T47D (cell line): ENCODE data around the gene HSD17B14.

Experiments
- DNase-seq, 2 experiments: peaks; one replicate each; pipeline versions ENCODE4 v3.0.0 to v3.0.0-alpha.2; 2011 to 2012; ENCODE audit warnings: low read depth in 1 of 2, low spot score in 1 of 2
- JUND ChIP-seq: IDR thresholded peaks from 2 replicates; pipeline ENCODE4 v1.6.1; 2012; ENCODE audit warnings: low read depth
- in situ Hi-C: cut with HindIII; loops from 2 replicates; pipeline ENCODE4 v1.10.0; 2016; ENCODE audit warnings: low sequenced_read_pairs, low pct_unique_long_range_greater_than_20kb

The HSD17B14 gene

GRCh38 chr19:48835734-48836088 is 580 bp downstream of the HSD17B14 start:
- in situ Hi-C loops = no loop called here
- TF ChIP-seq JUND = no peak
- DNase-seq = peak; percentile 60 to 86

DNA sequence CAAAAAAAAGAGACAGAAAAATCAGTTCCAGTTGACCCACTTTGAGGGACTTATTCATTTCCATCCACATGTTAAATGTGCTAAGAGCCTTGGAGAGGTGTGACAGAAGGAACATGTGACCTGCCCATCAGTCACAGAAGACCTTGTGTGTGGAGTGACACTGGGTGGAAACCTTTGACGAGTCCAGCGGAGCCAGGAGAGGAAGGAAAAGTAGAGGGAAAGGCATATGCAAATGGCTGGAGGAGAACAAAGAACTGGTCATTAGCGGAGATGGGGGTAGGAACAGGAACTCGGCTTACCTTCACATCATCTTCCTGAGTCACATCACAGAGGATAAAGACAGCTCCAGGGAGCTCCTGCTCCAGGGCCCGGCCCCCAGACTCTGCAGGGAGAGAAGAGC is 2.3 kb downstream of the HSD17B14 start:
- in situ Hi-C loops = no loop called here
- no peak for DNase-seq
- TF ChIP-seq JUND = no peak

DNA sequence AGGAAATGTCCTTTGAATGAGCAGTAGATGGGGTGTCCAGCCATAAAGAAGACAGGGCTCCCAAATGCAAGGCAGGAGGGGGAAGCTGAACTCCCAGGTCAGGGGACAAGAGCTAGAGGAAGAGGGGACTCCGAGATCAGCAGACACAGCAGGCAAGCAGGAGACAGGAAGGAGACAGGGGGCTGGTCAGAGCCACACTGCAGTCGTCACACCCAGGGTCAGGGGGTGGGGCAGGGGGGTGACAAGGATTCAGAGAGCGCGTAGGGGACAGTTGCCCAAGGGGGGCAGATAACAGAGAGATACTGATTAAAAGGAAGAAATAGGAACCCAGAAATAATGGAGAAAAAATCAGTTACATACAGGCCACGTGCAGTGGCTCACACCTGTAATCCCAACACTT is 3.2 kb downstream of the HSD17B14 start:
- TF ChIP-seq JUND = no peak
- in situ Hi-C loops = no loop called here
- no peak for DNase-seq

- no peak for DNase-seq
- no peak for TF ChIP-seq JUND
- in situ Hi-C loops = no loop called here
Measured at GRCh38 chr19:48830965-48831364, 5.3 kb downstream of the HSD17B14 start.

GRCh38 chr19:48830088-48830487 is 6.2 kb downstream of the HSD17B14 start:
- no peak for DNase-seq
- in situ Hi-C loops = no loop called here
- TF ChIP-seq JUND = no peak

DNA sequence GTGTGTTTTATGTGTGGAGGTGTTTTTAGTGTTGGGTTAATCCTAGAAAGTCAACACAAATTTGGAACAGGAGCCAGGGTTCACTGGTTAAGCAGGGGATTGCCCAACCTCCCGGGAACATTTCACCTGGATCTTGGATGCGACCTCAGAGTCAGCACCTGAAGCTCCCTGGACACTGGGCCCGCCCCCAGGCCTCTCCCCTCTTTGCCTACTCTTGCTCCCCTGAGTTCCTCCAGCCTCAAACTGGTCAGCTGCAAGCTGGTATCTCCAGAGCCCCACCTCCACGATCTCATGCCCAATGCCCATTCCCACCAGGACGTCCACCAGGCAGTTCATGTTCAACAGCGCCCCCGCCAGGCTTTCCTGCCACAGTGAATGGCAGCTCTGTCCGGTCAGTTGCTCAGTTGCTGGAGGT is 9.7 kb downstream of the HSD17B14 start:
- in situ Hi-C loops = no loop called here
- TF ChIP-seq JUND = no peak
- peak in 1 of 2 experiments; percentile 52 for DNase-seq

DNA sequence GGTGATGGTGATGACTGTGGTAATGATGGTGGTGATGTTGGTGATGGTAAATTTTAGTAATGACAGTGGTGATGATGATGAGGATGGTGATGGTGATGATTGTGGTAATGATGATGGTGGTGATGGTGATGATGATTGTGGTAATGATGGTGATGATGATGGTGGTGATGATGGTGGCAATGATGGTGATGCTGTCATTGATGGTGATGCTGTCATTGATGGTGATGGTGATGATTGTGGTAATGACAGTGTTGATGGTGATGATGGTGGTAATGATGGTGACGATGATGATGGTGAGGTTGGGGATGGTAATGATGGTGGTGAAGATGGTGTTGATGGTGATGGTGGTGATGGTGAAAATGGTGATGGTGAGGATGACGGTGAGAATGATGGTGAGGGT is 13.8 kb downstream of the HSD17B14 start:
- no peak for DNase-seq
- in situ Hi-C loops = no loop called here
- TF ChIP-seq JUND = no peak

- TF ChIP-seq JUND = no peak
- in situ Hi-C loops = no loop called here
- no peak for DNase-seq
Measured at GRCh38 chr19:48821633-48822032, 14.7 kb downstream of the HSD17B14 start.

DNA sequence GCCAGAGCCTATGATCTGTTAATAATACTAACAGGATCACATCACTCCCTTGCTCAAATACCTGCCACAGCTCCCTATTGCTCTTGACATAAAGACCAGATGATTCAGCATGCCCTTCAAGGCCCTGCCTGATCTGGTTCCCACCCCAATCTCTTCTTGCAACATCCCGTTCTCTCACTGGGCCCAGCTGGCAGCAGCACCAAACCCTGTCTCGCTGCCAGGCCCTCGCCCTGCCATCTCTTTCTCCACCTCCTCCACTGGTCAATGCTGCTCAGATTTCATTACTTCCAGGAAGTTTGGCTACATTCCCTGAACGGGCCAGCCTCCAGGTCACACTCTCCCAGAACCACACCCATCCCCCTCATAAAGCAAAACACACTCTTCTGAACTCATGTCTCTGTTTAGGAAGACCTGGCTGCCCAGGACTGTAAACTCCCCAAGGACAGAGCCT is 16.9 kb downstream of the HSD17B14 start:
- DNase-seq = peak in 1 of 2 experiments; percentile 89
- in situ Hi-C loops = no loop called here
- TF ChIP-seq JUND = no peak

- DNase-seq = peak in 1 of 2 experiments; percentile 53
- no peak for TF ChIP-seq JUND
- in situ Hi-C loops = no loop called here
Measured at GRCh38 chr19:48818234-48818820, 18.0 kb downstream of the HSD17B14 start.

DNA sequence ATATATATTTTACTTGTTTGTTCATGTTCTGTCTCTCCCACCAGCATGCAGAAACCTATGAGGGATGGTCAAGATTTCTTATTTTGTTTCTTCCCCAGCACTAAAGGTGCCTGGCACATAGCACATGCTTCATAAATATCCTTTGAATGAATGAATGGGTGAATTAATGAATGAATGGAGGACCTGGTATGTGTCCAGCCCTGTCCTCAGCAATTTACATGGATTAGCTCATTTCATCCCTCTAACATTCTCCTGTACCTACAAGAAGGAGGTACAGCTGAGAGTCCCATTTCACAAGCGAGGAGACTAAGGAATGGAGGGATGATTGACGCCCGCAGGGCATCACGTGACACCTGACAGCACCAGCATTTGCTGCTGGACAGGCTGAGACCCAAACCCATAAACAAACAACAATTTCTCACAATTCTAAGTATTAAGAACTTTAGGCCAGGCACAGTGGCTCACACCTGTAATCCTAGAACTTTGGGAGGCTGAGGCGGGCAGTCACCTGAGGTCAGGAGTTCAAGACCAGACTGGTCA is 18.6 kb downstream of the HSD17B14 start:
- DNase-seq = peak in 1 of 2 experiments; percentile 29
- TF ChIP-seq JUND = no peak
- in situ Hi-C loops = no loop called here

DNA sequence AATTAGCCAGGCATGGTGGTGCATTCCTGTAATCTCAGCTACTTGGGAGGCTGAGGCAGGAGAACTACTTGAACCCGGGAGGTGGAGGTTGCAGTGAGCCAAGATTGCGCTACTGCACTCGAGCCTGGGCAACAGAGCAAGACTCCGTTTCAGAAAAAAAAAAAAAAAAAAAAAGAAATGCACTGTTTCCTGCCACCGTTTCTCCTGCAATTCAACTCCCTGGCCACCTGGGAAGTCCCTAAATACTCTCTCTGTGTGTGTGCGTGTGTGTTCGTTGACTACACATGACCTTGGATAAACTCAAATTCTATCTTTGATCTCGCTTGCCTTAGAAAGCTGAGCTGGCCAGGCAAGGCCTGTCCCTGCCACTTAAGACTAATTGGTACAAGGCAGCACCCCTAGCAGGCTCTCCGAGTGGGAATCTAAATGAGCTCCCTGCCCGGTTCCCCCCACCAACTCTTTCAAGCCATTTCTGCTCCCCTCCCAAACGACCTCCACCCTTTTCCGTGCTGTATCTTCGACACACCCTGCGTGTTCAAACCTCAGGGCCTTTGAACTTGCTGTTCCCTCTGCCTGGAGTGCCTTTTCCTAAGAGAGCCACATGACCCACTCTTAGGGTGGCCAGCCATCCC is 20.3 kb downstream of the HSD17B14 start:
- no peak for TF ChIP-seq JUND
- DNase-seq = no peak
- in situ Hi-C loops = no loop called here

- no peak for TF ChIP-seq JUND
- in situ Hi-C loops = no loop called here
Measured at GRCh38 chr19:48814895-48815294, 21.4 kb downstream of the HSD17B14 start.

More at GRCh38 chr19:48814895-48815294, 21.4 kb downstream of the HSD17B14 start:
- DNase-seq = no peak
